SU-DHL-6 (cell line): ENCODE results near the gene ZHX3.

Experiments
- H2AFZ ChIP-seq: fragments of 200-600 bp; sonication (generic); 2 replicates; pipeline ENCODE4 v1.6.1; 2014; ENCODE audit warnings: low read depth, mild to moderate bottlenecking, moderate library complexity, mixed read lengths, antibody characterized with exemption, low read length; ENCODE audit not compliant: severe bottlenecking
- H3F3A ChIP-seq: fragments of 200-600 bp; shearing (Covaris generic); 2 replicates; pipeline ENCODE4 v1.6.0; 2016; ENCODE audit warnings: antibody characterized with exemption, mild to moderate bottlenecking; ENCODE audit not compliant: insufficient read depth
- H3K27ac ChIP-seq: fragments of 200-600 bp; sonication (generic); 2 replicates; pipeline ENCODE4 v1.5.1; 2016; ENCODE audit warnings: low read depth, mild to moderate bottlenecking, low read length, moderate library complexity, mixed read lengths
- H3K27me3 ChIP-seq: fragments of 200-600 bp; sonication (generic), shearing (Covaris generic); 2 replicates; pipeline ENCODE4 v1.6.0; 2014; ENCODE audit warnings: mild to moderate bottlenecking, low read length
- H3K36me3 ChIP-seq: fragments of 200-600 bp; sonication (generic); 2 replicates; pipeline ENCODE4 v1.6.1; 2014; ENCODE audit warnings: mild to moderate bottlenecking, low read length, mixed read lengths
- H3K4me2 ChIP-seq: fragments of 300-600, 200-600 bp; shearing (Covaris generic), sonication (generic); 2 replicates; pipeline ENCODE4 v1.6.0; 2014; ENCODE audit warnings: low read length, low read depth, mild to moderate bottlenecking; ENCODE audit not compliant: poor library complexity, severe bottlenecking
- H3K4me3 ChIP-seq: fragments of 200-600 bp; sonication (generic); 2 replicates; pipeline ENCODE4 v1.5.1; 2014; ENCODE audit warnings: antibody characterized with exemption, low read length, mild to moderate bottlenecking, mixed read lengths; ENCODE audit not compliant: insufficient read depth, poor library complexity, severe bottlenecking
- H3K79me2 ChIP-seq: fragments of 200-600 bp; sonication (generic); 2 replicates; pipeline ENCODE4 v1.6.1; 2014; ENCODE audit warnings: mild to moderate bottlenecking, low read length, moderate library complexity; ENCODE audit not compliant: insufficient read depth
- H3K9ac ChIP-seq: fragments of 200-600 bp; sonication (generic); 2 replicates; pipeline ENCODE4 v1.7.0; 2014; ENCODE audit warnings: mild to moderate bottlenecking, low read length
- H3K9me2 ChIP-seq: fragments of 200-600 bp; sonication (generic); replicated peaks from 2 replicates; pipeline ENCODE4 v1.6.1; 2014; ENCODE audit warnings: low read length; ENCODE audit not compliant: insufficient read depth
- H3K9me3 ChIP-seq: fragments of 200-600 bp; sonication (generic); 2 replicates; pipeline ENCODE4 v1.6.1; 2014; ENCODE audit warnings: low read length, mixed read lengths; ENCODE audit not compliant: insufficient read depth
- H4K20me1 ChIP-seq: fragments of 200-600 bp; sonication (generic); 2 replicates; pipeline ENCODE4 v1.6.1; 2014; ENCODE audit warnings: low read depth, mild to moderate bottlenecking, antibody characterized with exemption, low read length, moderate library complexity, mixed read lengths
- EZH2phosphoT487 ChIP-seq: fragments of 200-600 bp; sonication (generic), shearing (Covaris generic); conservative IDR thresholded peaks from 2 replicates; pipeline ENCODE4 v1.6.1; 2018; ENCODE audit warnings: mild to moderate bottlenecking, antibody characterized with exemption, low read length, moderate library complexity, mixed read lengths
- TF ChIP-seq, protein P1 (sequence below): fragments of 200-600 bp; sonication (generic); IDR thresholded peaks from one replicate; pipeline ENCODE4 v1.5.1; 2017; ENCODE audit warnings: antibody characterized with exemption, mild to moderate bottlenecking, low read length, moderate library complexity; ENCODE audit not compliant: insufficient read depth, poor library complexity, severe bottlenecking

The ZHX3 gene

DNA sequence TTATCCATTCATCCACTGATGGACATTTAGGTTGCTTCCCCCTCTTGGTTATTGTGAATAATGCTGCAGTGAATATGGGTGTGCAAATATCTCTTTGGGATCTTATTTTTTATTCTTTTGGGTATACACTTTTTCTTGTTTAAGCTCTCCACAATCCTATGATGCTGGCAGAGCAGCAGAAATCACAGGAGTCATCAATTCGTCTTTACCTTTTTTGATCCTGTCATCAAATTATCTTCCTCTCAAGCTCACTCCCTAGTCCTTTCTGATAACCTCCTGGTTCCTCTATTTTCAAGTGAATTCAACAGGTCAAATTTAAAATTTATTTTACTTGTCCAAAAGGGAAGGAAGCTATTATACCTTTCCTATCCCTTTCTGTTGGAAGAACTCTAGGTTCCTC lies 91.1 kb downstream of the ZHX3 start:
- Histone ChIP-seq H3K36me3 (no peaks in the 10 kb centered on the region), H3K27ac (no peak overlapping the region), H3K79me2 (no peaks in the 10 kb centered on the region), H4K20me1 (no peaks in the 10 kb centered on the region), H3K9me2 (no peaks in the 10 kb centered on the region), H3K9ac (no peak overlapping the region), H3K4me3 (no peak overlapping the region), H3F3A (no peaks in the 10 kb centered on the region), H3K27me3 (no peaks in the 10 kb centered on the region), H2AFZ (no peak overlapping the region), H3K9me3 (no peaks in the 10 kb centered on the region), H3K4me2 (no peak overlapping the region)
- TF ChIP-seq, protein P1, sequence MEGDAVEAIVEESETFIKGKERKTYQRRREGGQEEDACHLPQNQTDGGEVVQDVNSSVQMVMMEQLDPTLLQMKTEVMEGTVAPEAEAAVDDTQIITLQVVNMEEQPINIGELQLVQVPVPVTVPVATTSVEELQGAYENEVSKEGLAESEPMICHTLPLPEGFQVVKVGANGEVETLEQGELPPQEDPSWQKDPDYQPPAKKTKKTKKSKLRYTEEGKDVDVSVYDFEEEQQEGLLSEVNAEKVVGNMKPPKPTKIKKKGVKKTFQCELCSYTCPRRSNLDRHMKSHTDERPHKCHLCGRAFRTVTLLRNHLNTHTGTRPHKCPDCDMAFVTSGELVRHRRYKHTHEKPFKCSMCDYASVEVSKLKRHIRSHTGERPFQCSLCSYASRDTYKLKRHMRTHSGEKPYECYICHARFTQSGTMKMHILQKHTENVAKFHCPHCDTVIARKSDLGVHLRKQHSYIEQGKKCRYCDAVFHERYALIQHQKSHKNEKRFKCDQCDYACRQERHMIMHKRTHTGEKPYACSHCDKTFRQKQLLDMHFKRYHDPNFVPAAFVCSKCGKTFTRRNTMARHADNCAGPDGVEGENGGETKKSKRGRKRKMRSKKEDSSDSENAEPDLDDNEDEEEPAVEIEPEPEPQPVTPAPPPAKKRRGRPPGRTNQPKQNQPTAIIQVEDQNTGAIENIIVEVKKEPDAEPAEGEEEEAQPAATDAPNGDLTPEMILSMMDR: no peak
- TF ChIP-seq EZH2phosphoT487: no peak

DNA sequence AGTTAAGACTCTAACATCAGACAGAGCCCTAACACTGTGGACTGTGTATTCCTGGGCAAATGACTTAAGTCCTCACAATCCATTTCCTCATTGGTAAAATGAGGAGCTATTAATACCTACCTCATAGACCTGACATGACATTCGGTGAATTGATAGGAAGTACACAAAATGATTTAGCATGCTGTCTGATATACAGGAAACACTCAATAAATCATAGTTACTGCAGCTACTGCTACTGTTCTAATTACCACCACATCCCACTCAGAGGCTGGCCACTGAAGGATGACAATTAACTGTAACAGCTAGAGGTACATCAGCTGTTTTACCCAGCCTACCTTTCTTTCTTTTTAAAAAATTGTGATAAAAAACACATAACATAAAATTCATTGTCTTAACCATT lies 92.4 kb downstream of the ZHX3 start:
- H3K27ac ChIP-seq: no peak overlapping the region
- no peaks in the 10 kb centered on the region for H3K9me2 ChIP-seq
- H2AFZ ChIP-seq: no peak overlapping the region
- TF ChIP-seq, protein P1: no peak
- TF ChIP-seq EZH2phosphoT487: no peak
- H3K4me3 ChIP-seq: no peak overlapping the region
- H3K36me3 ChIP-seq: no peaks in the 10 kb centered on the region
- H3F3A ChIP-seq: no peaks in the 10 kb centered on the region
- H3K9me3 ChIP-seq: no peaks in the 10 kb centered on the region
- H3K27me3 ChIP-seq: no peaks in the 10 kb centered on the region
- no peaks in the 10 kb centered on the region for H4K20me1 ChIP-seq
- H3K79me2 ChIP-seq: no peaks in the 10 kb centered on the region
- no peak overlapping the region for H3K9ac ChIP-seq
- no peak overlapping the region for H3K4me2 ChIP-seq

DNA sequence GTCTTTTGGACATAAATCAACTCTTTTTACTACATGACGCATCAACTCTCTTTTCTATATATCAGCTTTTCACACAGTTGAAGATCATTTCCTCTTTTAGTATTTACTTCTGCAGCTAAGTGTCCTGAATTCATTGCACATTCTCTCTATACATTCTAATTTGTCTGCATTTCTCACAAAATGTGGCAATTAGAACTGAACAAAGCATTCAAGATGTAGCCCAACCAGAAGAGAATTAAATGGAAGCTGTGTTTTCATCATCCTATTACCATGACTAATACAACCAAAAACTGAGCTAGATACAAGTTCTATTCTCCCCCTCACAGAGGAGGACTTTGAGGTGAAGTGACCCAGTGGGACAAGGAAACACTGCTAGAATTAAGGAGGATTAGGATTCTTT lies 93.2 kb downstream of the ZHX3 start:
- Histone ChIP-seq H3K9me2 (no peaks in the 10 kb centered on the region), H3K27ac (no peak overlapping the region), H3K79me2 (no peaks in the 10 kb centered on the region), H3K9ac (no peak overlapping the region), H3K4me3 (no peak overlapping the region), H3K4me2 (no peak overlapping the region), H4K20me1 (no peaks in the 10 kb centered on the region), H3F3A (no peaks in the 10 kb centered on the region), H3K9me3 (no peaks in the 10 kb centered on the region), H2AFZ (no peak overlapping the region), H3K36me3 (no peaks in the 10 kb centered on the region), H3K27me3 (no peaks in the 10 kb centered on the region)
- no peak for TF ChIP-seq EZH2phosphoT487
- TF ChIP-seq, protein P1: no peak
